Endothelial cell of umbilical vein (primary cell): ENCODE data around the gene ZBTB17. TPM values are rescaled to one million over a fixed set of nuclear protein-coding genes. Genes with fewer than 3 reads are reported as not detected.

Experiments
- BruUV-seq: library from RNA; stranded (reverse); fragments of 400-500 nt; replicated peaks from 2 replicates; lab custom pipeline; 2021; lab: Mats Ljungman, UMichigan
- CTCF ChIA-PET: fragments of 300-600, 350-600 bp; sonication (Branson Sonifier 250); formaldehyde crosslinking; loops from one replicate; lab custom pipeline; 2021; ENCODE audit warnings: antibody characterized with exemption, inconsistent platforms; lab: Charles Lee
- POLR2A ChIA-PET: fragments of 300-600, 350-600 bp; sonication (Branson Sonifier 250); formaldehyde crosslinking; loops from one replicate; lab custom pipeline; 2021; ENCODE audit warnings: antibody characterized with exemption, inconsistent platforms; lab: Charles Lee
- DNase-seq: peaks from one replicate; pipeline ENCODE4 v3.0.0-alpha.2; 2011; ENCODE audit warnings: low read depth, low spot score
- FAIRE-seq: peaks from 2 replicates; lab custom pipeline; 2011; peaks lifted over from hg19 to GRCh38; lab: Jason Lieb, UNC
- H2AFZ ChIP-seq: 2 replicates; pipeline ENCODE4 v1.6.0; 2012; ENCODE audit warnings: low read depth, low read length, control low read depth, inconsistent platforms
- H3K27ac ChIP-seq: 2 replicates; pipeline ENCODE4 v1.5.1; 2011; ENCODE audit warnings: low read depth, mild to moderate bottlenecking, control low read depth, low read length, moderate library complexity; ENCODE audit not compliant: insufficient read depth
- H3K27me3 ChIP-seq, 2 experiments: 2 replicates each; pipeline versions ENCODE4 v1.6.0 to v1.6.1; 2011; ENCODE audit warnings: low read length in 2 of 2, mixed read lengths in 1 of 2; ENCODE audit not compliant: control insufficient read depth in 2 of 2, insufficient read depth in 2 of 2
- H3K36me3 ChIP-seq, 2 experiments: 2 replicates in 1 of 2; 3 replicates in 1 of 2; pipeline ENCODE4 v1.5.1; 2011; ENCODE audit warnings: low read length in 2 of 2, mild to moderate bottlenecking in 1 of 2, moderate library complexity in 1 of 2; ENCODE audit not compliant: control insufficient read depth in 2 of 2, insufficient read depth in 2 of 2; ENCODE audit errors: extremely low read depth in 1 of 2
- H3K4me1 ChIP-seq: 3 replicates; pipeline ENCODE4 v1.5.1; 2011; ENCODE audit warnings: mild to moderate bottlenecking, low read length; ENCODE audit not compliant: control insufficient read depth, insufficient read depth; ENCODE audit errors: extremely low read depth
- H3K4me2 ChIP-seq: 2 replicates; pipeline ENCODE4 v1.6.1; 2011; ENCODE audit warnings: low read length, control low read depth, mixed read lengths; ENCODE audit not compliant: insufficient read depth
- H3K4me3 ChIP-seq, 3 experiments: fragments of 200-600 bp in 1 of 3; sonication (generic), shearing (Covaris generic) in 1 of 3; replicated peaks in 1 of 3; 2 replicates each; pipeline ENCODE4 v1.5.1; 2011 to 2016; ENCODE audit warnings: control low read depth in 3 of 3, low read length in 3 of 3, mild to moderate bottlenecking in 2 of 3, inconsistent platforms in 1 of 3, low read depth in 1 of 3, moderate library complexity in 1 of 3; ENCODE audit not compliant: insufficient read depth in 1 of 3
- H3K79me2 ChIP-seq: 2 replicates; pipeline ENCODE4 v1.6.0; 2012; ENCODE audit warnings: low read length, inconsistent platforms; ENCODE audit not compliant: control insufficient read depth, insufficient read depth
- H3K9ac ChIP-seq: replicated peaks from 2 replicates; pipeline ENCODE3; 2011; ENCODE audit warnings: low read length, control low read depth; ENCODE audit not compliant: insufficient read depth; ENCODE audit errors: extremely low read depth
- H3K9me1 ChIP-seq: replicated peaks from 3 replicates; pipeline ENCODE4 v1.6.0; 2011; ENCODE audit warnings: mild to moderate bottlenecking, low read length; ENCODE audit not compliant: control insufficient read depth, insufficient read depth; ENCODE audit errors: extremely low read depth
- H3K9me3 ChIP-seq: replicated peaks from 2 replicates; pipeline ENCODE4 v1.5.1; 2012; ENCODE audit warnings: low read length, inconsistent platforms; ENCODE audit not compliant: control insufficient read depth, insufficient read depth
- H4K20me1 ChIP-seq: replicated peaks from 2 replicates; pipeline ENCODE3; 2011; ENCODE audit warnings: mild to moderate bottlenecking, low read length; ENCODE audit not compliant: control insufficient read depth, insufficient read depth; ENCODE audit errors: extremely low read depth
- EZH2 ChIP-seq: IDR thresholded peaks from 2 replicates; pipeline ENCODE4 v1.6.1; 2012; ENCODE audit warnings: borderline replicate concordance, low read depth, mild to moderate bottlenecking, moderate library complexity, low read length, inconsistent platforms; ENCODE audit not compliant: severe bottlenecking
- FOS ChIP-seq: IDR thresholded peaks from 2 replicates; pipeline ENCODE4 v1.6.1; 2011; ENCODE audit warnings: mild to moderate bottlenecking, low read length, moderate library complexity, borderline replicate concordance; ENCODE audit not compliant: insufficient read depth
- GATA2 ChIP-seq: IDR thresholded peaks from 2 replicates; pipeline ENCODE4 v1.7.0; 2011; ENCODE audit warnings: low read depth, mild to moderate bottlenecking, moderate library complexity, mixed read lengths, low read length; ENCODE audit not compliant: insufficient read length, insufficient read depth
- JUN ChIP-seq: IDR thresholded peaks from 2 replicates; pipeline ENCODE4 v1.6.1; 2011; ENCODE audit warnings: borderline replicate concordance, low read depth; ENCODE audit not compliant: insufficient read length, insufficient read depth
- MYC ChIP-seq: IDR thresholded peaks from one replicate; pipeline ENCODE4 v1.6.1; 2011; ENCODE audit warnings: mild to moderate bottlenecking, low read depth, low read length
- POLR2A ChIP-seq: IDR thresholded peaks from 2 replicates; pipeline ENCODE4 v1.6.1; 2012; ENCODE audit warnings: low read depth, mild to moderate bottlenecking, control low read depth, low read length
- POLR2AphosphoS5 ChIP-seq: IDR thresholded peaks from 2 replicates; pipeline ENCODE4 v1.6.1; 2012; ENCODE audit warnings: low read depth, mild to moderate bottlenecking, control low read depth, low read length, moderate library complexity; ENCODE audit not compliant: insufficient read depth
- dilution Hi-C: fragments of 300-500 bp; cut with MboI; formaldehyde crosslinking; loops from one replicate; pipeline ENCODE4 v1.15.0; 2019; ENCODE audit warnings: low sequenced_read_pairs; ENCODE audit not compliant: extremely low pct_ligation_motif_present
- intact Hi-C: fragments of 100-400 bp; cut with micrococcal nuclease; formaldehyde crosslinking; loops from one replicate; pipeline ENCODE4 v1.10.0; 2022
- polyA plus RNA-seq, 4 experiments: library from polyadenylated mRNA; depleted of rRNA in 3 of 4; stranded (reverse) in 3 of 4; unstranded in 1 of 4; fragments of >200 nt; gene quantifications; 2 replicates each; pipeline versions ENCODE4 v1.2.1 to v1.2.3, GENCODE V29; 2011 to 2012; ENCODE audit warnings: missing spikeins in 1 of 4
- total RNA-seq: library from RNA; stranded (reverse); gene quantifications from 2 replicates; pipeline ENCODE4 v1.2.3, GENCODE V29; 2021
- TF ChIP-seq, protein P1 (sequence below), 2 donors: IDR thresholded peaks; 1 replicate in 1 of 2; 2 replicates in 1 of 2; pipeline ENCODE4 v1.5.1; 2011; ENCODE audit warnings: low read length in 2 of 2, mild to moderate bottlenecking in 2 of 2, moderate library complexity in 2 of 2, control low read depth in 1 of 2, inconsistent platforms in 1 of 2, low read depth in 1 of 2; ENCODE audit not compliant: insufficient read depth in 1 of 2; ENCODE audit errors: extremely low read depth in 1 of 2
- TF ChIP-seq, protein P2 (sequence below): IDR thresholded peaks from 2 replicates; pipeline ENCODE4 v1.6.1; 2011; ENCODE audit not compliant: insufficient read depth, insufficient read length

ZBTB17 gene
- total and polyA plus RNA-seq, 2 donors (not counting 3 experiments of a cell fraction or from before 2014, with no cell fraction given): 43.9 to 72.7 TPM

DNA sequence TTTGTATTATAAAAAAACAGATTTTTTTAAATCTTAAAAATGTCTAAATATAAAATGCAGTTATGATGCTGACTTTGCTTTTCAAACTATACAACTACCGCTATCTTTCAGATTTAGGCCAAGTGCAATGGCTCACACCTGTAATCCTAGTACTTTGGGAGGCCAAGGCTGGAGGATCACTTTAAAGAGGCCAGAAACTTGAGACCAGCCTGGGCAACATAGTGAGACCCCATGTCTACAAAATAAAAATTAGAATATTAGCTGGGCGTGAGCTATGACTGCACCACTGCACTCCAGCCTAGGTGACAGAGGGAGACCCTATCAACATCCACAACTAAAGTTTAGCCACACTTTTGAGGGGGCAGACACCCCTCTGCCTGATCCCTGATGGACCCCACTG, 20.3 kb downstream of the ZBTB17 start:
- Histone ChIP-seq H3K27ac (no peak overlapping the region), H3K79me2 (peaks cover 60% of the 10 kb centered on the region), H3K36me3 (no peaks in the 10 kb centered on the region), H3K9me3 (no peaks in the 10 kb centered on the region), H3K4me2 (no peak overlapping the region), H4K20me1 (no peaks in the 10 kb centered on the region), H3K4me1 (peaks cover 68% of the 10 kb centered on the region), H3K4me3 (no peak overlapping the region), H3K9me1 (no peaks in the 10 kb centered on the region), H3K27me3 (no peaks in the 10 kb centered on the region), H2AFZ (no peak overlapping the region), H3K9ac (no peak overlapping the region)
- dilution Hi-C loops: no loop called here
- intact Hi-C loops: no loop called here
- no TSS peak for BruUV-seq
- POLR2A ChIA-PET: interaction anchor here (0.6 kb wide), 1 partner anchor 850 kb away, joined by 4 read pairs; no protein-coding TSS in a partner anchor
- DNase-seq (no peak), FAIRE-seq (no peak)
- CTCF ChIA-PET: interaction anchor here (1.0 to 1.6 kb wide), 3 partner anchors 18 to 164 kb away, joined by 3 to 9 read pairs (median 6); no protein-coding TSS in a partner anchor
- TF ChIP-seq, protein P1, sequence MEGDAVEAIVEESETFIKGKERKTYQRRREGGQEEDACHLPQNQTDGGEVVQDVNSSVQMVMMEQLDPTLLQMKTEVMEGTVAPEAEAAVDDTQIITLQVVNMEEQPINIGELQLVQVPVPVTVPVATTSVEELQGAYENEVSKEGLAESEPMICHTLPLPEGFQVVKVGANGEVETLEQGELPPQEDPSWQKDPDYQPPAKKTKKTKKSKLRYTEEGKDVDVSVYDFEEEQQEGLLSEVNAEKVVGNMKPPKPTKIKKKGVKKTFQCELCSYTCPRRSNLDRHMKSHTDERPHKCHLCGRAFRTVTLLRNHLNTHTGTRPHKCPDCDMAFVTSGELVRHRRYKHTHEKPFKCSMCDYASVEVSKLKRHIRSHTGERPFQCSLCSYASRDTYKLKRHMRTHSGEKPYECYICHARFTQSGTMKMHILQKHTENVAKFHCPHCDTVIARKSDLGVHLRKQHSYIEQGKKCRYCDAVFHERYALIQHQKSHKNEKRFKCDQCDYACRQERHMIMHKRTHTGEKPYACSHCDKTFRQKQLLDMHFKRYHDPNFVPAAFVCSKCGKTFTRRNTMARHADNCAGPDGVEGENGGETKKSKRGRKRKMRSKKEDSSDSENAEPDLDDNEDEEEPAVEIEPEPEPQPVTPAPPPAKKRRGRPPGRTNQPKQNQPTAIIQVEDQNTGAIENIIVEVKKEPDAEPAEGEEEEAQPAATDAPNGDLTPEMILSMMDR (IDR thresholded peaks at IDR 0.05; ENCODE audit: extremely low read depth in 1 of 2, insufficient read depth in 1 of 2, low read depth in 1 of 2, low read length in 2 of 2): no peak
- TF ChIP-seq MYC: no peak
- no peak for TF ChIP-seq FOS
- TF ChIP-seq POLR2AphosphoS5: no peak
- no peak for TF ChIP-seq JUN
- no peak for TF ChIP-seq EZH2
- TF ChIP-seq POLR2A: no peak
- no peak for TF ChIP-seq GATA2
- TF ChIP-seq, protein P2, sequence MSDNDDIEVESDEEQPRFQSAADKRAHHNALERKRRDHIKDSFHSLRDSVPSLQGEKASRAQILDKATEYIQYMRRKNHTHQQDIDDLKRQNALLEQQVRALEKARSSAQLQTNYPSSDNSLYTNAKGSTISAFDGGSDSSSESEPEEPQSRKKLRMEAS: no peak
